CD4-positive, CD25-positive, alpha-beta regulatory T cell (primary cell): ENCODE data around the gene KIF14. TPM values are rescaled to one million over a fixed set of nuclear protein-coding genes. Genes with fewer than 3 reads are reported as not detected.
A peak's percentile ranks its signal among the peaks of the same experiment; 100 is the strongest.

Experiments
- ATAC-seq, 2 donors: fragments of 150-1000 bp; cut with Tn5 transposase; one replicate each; pipeline ENCODE4 v1.10.0; 2021; ENCODE audit warnings: low read depth in 2 of 2, moderate number of reproducible peaks in 2 of 2, moderate library complexity in 1 of 2
- DNase-seq, 3 donors: peaks; one replicate each; pipeline versions ENCODE4 v3.0.0 to v3.0.0-alpha.2; 2012 to 2022; ENCODE audit warnings: mixed read lengths in 1 of 3
- H3K27ac ChIP-seq: one replicate; pipeline ENCODE4 v1.7.0; 2013; ENCODE audit warnings: mild to moderate bottlenecking, low read length; ENCODE audit not compliant: insufficient read depth, poor library complexity, severe bottlenecking
- H3K27me3 ChIP-seq: one replicate; pipeline ENCODE4 v1.7.0; 2013; ENCODE audit warnings: low read length; ENCODE audit not compliant: control insufficient read depth, insufficient read depth
- H3K36me3 ChIP-seq: one replicate; pipeline ENCODE4 v1.7.0; 2013; ENCODE audit warnings: mild to moderate bottlenecking, low read length, moderate library complexity; ENCODE audit not compliant: control insufficient read depth, insufficient read depth
- H3K4me1 ChIP-seq: 2 replicates; pipeline ENCODE4 v1.7.0; 2013; ENCODE audit warnings: mild to moderate bottlenecking, low read length; ENCODE audit not compliant: insufficient read depth, control insufficient read depth, poor library complexity, severe bottlenecking
- H3K4me3 ChIP-seq: one replicate; pipeline ENCODE4 v1.7.0; 2013; ENCODE audit warnings: low read depth, mild to moderate bottlenecking, low read length, moderate library complexity
- H3K9me3 ChIP-seq, 2 experiments: 1 replicate in 1 of 2; 2 replicates in 1 of 2; pipeline ENCODE4 v1.7.0; 2013; ENCODE audit warnings: low read length in 2 of 2, mild to moderate bottlenecking in 1 of 2, moderate library complexity in 1 of 2; ENCODE audit not compliant: control insufficient read depth in 2 of 2
- H3K27ac Mint-ChIP-seq, 3 donors: one replicate each; pipeline ENCODE4 v1.8.0; 2020 to 2022; ENCODE audit warnings: mild to moderate bottlenecking in 3 of 3, mixed read lengths in 3 of 3, moderate library complexity in 2 of 3
- H3K27me3 Mint-ChIP-seq: one replicate; pipeline ENCODE4 v1.8.0; 2022; ENCODE audit warnings: mild to moderate bottlenecking, mixed read lengths
- H3K36me3 Mint-ChIP-seq: one replicate; pipeline ENCODE4 v1.8.0; 2020; ENCODE audit warnings: mixed read lengths
- H3K4me1 Mint-ChIP-seq, 4 donors: one replicate each; pipeline ENCODE4 v1.8.0; 2020 to 2022; ENCODE audit warnings: mixed read lengths in 4 of 4, mild to moderate bottlenecking in 1 of 4
- H3K4me3 Mint-ChIP-seq, 4 donors: one replicate each; pipeline ENCODE4 v1.8.0; 2020 to 2022; ENCODE audit warnings: mild to moderate bottlenecking in 4 of 4, mixed read lengths in 4 of 4, moderate library complexity in 3 of 4
- H3K9me3 Mint-ChIP-seq, 7 donors: one replicate each; pipeline ENCODE4 v1.8.0; 2020 to 2022; ENCODE audit warnings: mixed read lengths in 7 of 7, mild to moderate bottlenecking in 3 of 7, moderate library complexity in 2 of 7
- polyA plus RNA-seq, 4 donors: library from polyadenylated mRNA; unstranded; fragments of 300-500 nt; fragmentation: Illumina TruSeq; gene quantifications; one replicate each; pipeline ENCODE4 v1.2.3, GENCODE V29; 2021
- total RNA-seq: library from RNA; stranded (reverse); gene quantifications from one replicate; pipeline ENCODE4 v1.2.3, GENCODE V29; 2022

Gene KIF14
- total and polyA plus RNA-seq, 5 donors from 2014 or later = 0.10 to 0.59 (median 0.21) TPM

GRCh38 chr1:200619894-200620272 lies 668 bp downstream of the KIF14 start:
- no peak overlapping the region for H3K27ac ChIP-seq
- no peaks in the 10 kb centered on the region for H3K36me3 Mint-ChIP-seq

GRCh38 chr1:200610846-200611245 lies 9.7 kb downstream of the KIF14 start:
- H3K36me3 ChIP-seq = no peaks in the 10 kb centered on the region
- Mint-ChIP-seq H3K4me3 (no peak overlapping the region), H3K36me3 (no peaks in the 10 kb centered on the region), H3K9me3 (peaks cover 0 to 2% (median 0%) of the 10 kb centered on the region in 7 donors), H3K27ac (no peak overlapping the region), H3K4me1 (peaks cover 0 to 14% (median 7%) of the 10 kb centered on the region in 4 donors), H3K27me3 (no peaks in the 10 kb centered on the region)
- no peak for ATAC-seq
- H3K27ac ChIP-seq = no peak overlapping the region
- H3K27me3 ChIP-seq = no peaks in the 10 kb centered on the region
- H3K4me3 ChIP-seq = no peak overlapping the region
- no peaks in the 10 kb centered on the region for H3K4me1 ChIP-seq
- H3K9me3 ChIP-seq = no peaks in the 10 kb centered on the region
- no peak for DNase-seq

More at GRCh38 chr1:200619894-200620272, 668 bp downstream of the KIF14 start:
- Histone ChIP-seq H3K9me3 (no peaks in the 10 kb centered on the region), H3K4me1 (peaks cover 17% of the 10 kb centered on the region), H3K4me3 (peak overlapping the region; percentile 83), H3K36me3 (no peaks in the 10 kb centered on the region), H3K27me3 (no peaks in the 10 kb centered on the region)
- Mint-ChIP-seq H3K9me3 (no peaks in the 10 kb centered on the region), H3K4me1 (peaks cover 3 to 36% (median 20%) of the 10 kb centered on the region in 4 donors), H3K27me3 (no peaks in the 10 kb centered on the region), H3K27ac (peak overlapping the region in 2 of 3 donors; percentile 78 to 97), H3K4me3 (peak overlapping the region; percentile 89 to 100 (median 98))
- DNase-seq = no peak
- no peak for ATAC-seq

GRCh38 chr1:200602632-200603031 lies 17.9 kb downstream of the KIF14 start:
- no peak for DNase-seq
- H3K27me3 Mint-ChIP-seq = no peaks in the 10 kb centered on the region
- no peak overlapping the region for H3K4me3 Mint-ChIP-seq
- no peaks in the 10 kb centered on the region for H3K36me3 ChIP-seq
- no peaks in the 10 kb centered on the region for H3K36me3 Mint-ChIP-seq
- H3K9me3 Mint-ChIP-seq = peaks cover 0 to 2% (median 0%) of the 10 kb centered on the region in 7 donors
- H3K27me3 ChIP-seq = no peaks in the 10 kb centered on the region
- no peak overlapping the region for H3K27ac ChIP-seq
- no peak overlapping the region for H3K4me3 ChIP-seq
- H3K9me3 ChIP-seq = no peaks in the 10 kb centered on the region
- no peaks in the 10 kb centered on the region for H3K4me1 ChIP-seq
- H3K27ac Mint-ChIP-seq = no peak overlapping the region
- ATAC-seq = no peak
- H3K4me1 Mint-ChIP-seq = peaks cover 0 to 9% (median 4%) of the 10 kb centered on the region in 4 donors

GRCh38 chr1:200590001-200590400 lies 30.6 kb downstream of the KIF14 start:
- ATAC-seq (no peak), DNase-seq (no peak)
- H3K36me3 ChIP-seq = no peaks in the 10 kb centered on the region
- H3K27me3 ChIP-seq = no peaks in the 10 kb centered on the region
- H3K4me1 Mint-ChIP-seq = peaks cover 0 to 2% (median 1%) of the 10 kb centered on the region in 4 donors
- H3K27ac Mint-ChIP-seq = peak overlapping the region in 1 of 3 donors; percentile 66
- H3K4me1 ChIP-seq = no peaks in the 10 kb centered on the region
- H3K36me3 Mint-ChIP-seq = no peaks in the 10 kb centered on the region
- no peaks in the 10 kb centered on the region for H3K27me3 Mint-ChIP-seq
- H3K9me3 Mint-ChIP-seq = peaks cover 0 to 1% (median 0%) of the 10 kb centered on the region in 7 donors
- no peaks in the 10 kb centered on the region for H3K9me3 ChIP-seq
- H3K27ac ChIP-seq = no peak overlapping the region
- no peak overlapping the region for H3K4me3 ChIP-seq
- H3K4me3 Mint-ChIP-seq = no peak overlapping the region

GRCh38 chr1:200588698-200589097 lies 31.9 kb downstream of the KIF14 start:
- Histone ChIP-seq H3K27me3 (no peaks in the 10 kb centered on the region), H3K27ac (no peak overlapping the region), H3K4me3 (no peak overlapping the region), H3K4me1 (no peaks in the 10 kb centered on the region), H3K9me3 (no peaks in the 10 kb centered on the region), H3K36me3 (no peaks in the 10 kb centered on the region)
- Mint-ChIP-seq H3K36me3 (no peaks in the 10 kb centered on the region), H3K27ac (no peak overlapping the region), H3K4me1 (peaks cover 0 to 2% (median 0%) of the 10 kb centered on the region in 4 donors), H3K4me3 (no peak overlapping the region), H3K27me3 (no peaks in the 10 kb centered on the region), H3K9me3 (peaks cover 0 to 4% (median 0%) of the 10 kb centered on the region in 7 donors)
- ATAC-seq (peak; percentile 22 to 53), DNase-seq (peak in 1 of 3 donors; percentile 25)

- no peak overlapping the region for H3K27ac ChIP-seq
- H3K27me3 ChIP-seq = no peaks in the 10 kb centered on the region
- no peaks in the 10 kb centered on the region for H3K9me3 ChIP-seq
- Mint-ChIP-seq H3K4me1 (peaks cover 0 to 16% (median 5%) of the 10 kb centered on the region in 4 donors), H3K9me3 (no peaks in the 10 kb centered on the region), H3K27me3 (no peaks in the 10 kb centered on the region), H3K27ac (no peak overlapping the region), H3K36me3 (no peaks in the 10 kb centered on the region), H3K4me3 (no peak overlapping the region)
- ATAC-seq (no peak), DNase-seq (no peak)
- no peaks in the 10 kb centered on the region for H3K36me3 ChIP-seq
- no peaks in the 10 kb centered on the region for H3K4me1 ChIP-seq
- no peak overlapping the region for H3K4me3 ChIP-seq
These were observed 56.2 kb downstream of the KIF14 start for GRCh38 chr1:200564319-200564718.

GRCh38 chr1:200561856-200562214 lies 58.7 kb downstream of the KIF14 start:
- Mint-ChIP-seq H3K27ac (peak overlapping the region in 1 of 3 donors; percentile 27), H3K9me3 (no peaks in the 10 kb centered on the region), H3K4me1 (peaks cover 0 to 16% (median 5%) of the 10 kb centered on the region in 4 donors), H3K4me3 (no peak overlapping the region), H3K27me3 (no peaks in the 10 kb centered on the region), H3K36me3 (no peaks in the 10 kb centered on the region)
- no peaks in the 10 kb centered on the region for H3K27me3 ChIP-seq
- H3K9me3 ChIP-seq = no peaks in the 10 kb centered on the region
- H3K4me1 ChIP-seq = no peaks in the 10 kb centered on the region
- H3K4me3 ChIP-seq = no peak overlapping the region
- H3K27ac ChIP-seq = no peak overlapping the region
- ATAC-seq = no peak
- DNase-seq = no peak
- no peaks in the 10 kb centered on the region for H3K36me3 ChIP-seq

GRCh38 chr1:200558866-200559459 lies 61.6 kb downstream of the KIF14 start:
- H3K4me1 ChIP-seq = no peaks in the 10 kb centered on the region
- Mint-ChIP-seq H3K27ac (no peak overlapping the region), H3K4me3 (no peak overlapping the region), H3K9me3 (no peaks in the 10 kb centered on the region), H3K27me3 (no peaks in the 10 kb centered on the region), H3K36me3 (no peaks in the 10 kb centered on the region), H3K4me1 (peaks cover 0 to 21% (median 5%) of the 10 kb centered on the region in 4 donors)
- no peaks in the 10 kb centered on the region for H3K9me3 ChIP-seq
- no peaks in the 10 kb centered on the region for H3K27me3 ChIP-seq
- no peaks in the 10 kb centered on the region for H3K36me3 ChIP-seq
- H3K27ac ChIP-seq = no peak overlapping the region
- DNase-seq = peak in 2 of 3 donors; percentile 22 to 59
- no peak for ATAC-seq
- no peak overlapping the region for H3K4me3 ChIP-seq
